Measurements from ENCODE around the gene MARK4.
"Not testable (repeated sequence)": the region's sequence is repeated elsewhere in the genome, so short reads cannot be mapped to it uniquely, and the experiment has no call there.

GRCh38 chr19:45334881-45335280, 83.8 kb downstream of the MARK4 start:
- TF ChIP-seq CTCF, POLR2AphosphoS5 (IDR thresholded peaks at IDR 0.05): not testable (repeated sequence)
